IPS-15b (cell line): ENCODE results near the gene CXCL9.
"Not testable (repeated sequence)": the region's sequence is repeated elsewhere in the genome, so short reads cannot be mapped to it uniquely, and the experiment has no call there.

Experiments
- H3K27me3 ChIP-seq: one replicate; pipeline ENCODE4 v1.6.1; 2013; ENCODE audit warnings: low read length; ENCODE audit not compliant: control insufficient read depth, insufficient read depth
- H3K36me3 ChIP-seq: one replicate; pipeline ENCODE4 v1.6.1; 2013; ENCODE audit warnings: low read length; ENCODE audit not compliant: control insufficient read depth, insufficient read depth
- H3K4me1 ChIP-seq: one replicate; pipeline ENCODE4 v1.6.1; 2013; ENCODE audit warnings: mild to moderate bottlenecking, low read length; ENCODE audit not compliant: control insufficient read depth, insufficient read depth
- H3K4me3 ChIP-seq: one replicate; pipeline ENCODE4 v1.5.1; 2013; ENCODE audit warnings: low read depth, low read length
- H3K9ac ChIP-seq: one replicate; pipeline ENCODE4 v1.6.1; 2013; ENCODE audit warnings: low read depth, mild to moderate bottlenecking, low read length
- H3K9me3 ChIP-seq: one replicate; pipeline ENCODE4 v1.6.1; 2013; ENCODE audit warnings: mild to moderate bottlenecking, low read length; ENCODE audit not compliant: control insufficient read depth, insufficient read depth

CXCL9 gene

DNA sequence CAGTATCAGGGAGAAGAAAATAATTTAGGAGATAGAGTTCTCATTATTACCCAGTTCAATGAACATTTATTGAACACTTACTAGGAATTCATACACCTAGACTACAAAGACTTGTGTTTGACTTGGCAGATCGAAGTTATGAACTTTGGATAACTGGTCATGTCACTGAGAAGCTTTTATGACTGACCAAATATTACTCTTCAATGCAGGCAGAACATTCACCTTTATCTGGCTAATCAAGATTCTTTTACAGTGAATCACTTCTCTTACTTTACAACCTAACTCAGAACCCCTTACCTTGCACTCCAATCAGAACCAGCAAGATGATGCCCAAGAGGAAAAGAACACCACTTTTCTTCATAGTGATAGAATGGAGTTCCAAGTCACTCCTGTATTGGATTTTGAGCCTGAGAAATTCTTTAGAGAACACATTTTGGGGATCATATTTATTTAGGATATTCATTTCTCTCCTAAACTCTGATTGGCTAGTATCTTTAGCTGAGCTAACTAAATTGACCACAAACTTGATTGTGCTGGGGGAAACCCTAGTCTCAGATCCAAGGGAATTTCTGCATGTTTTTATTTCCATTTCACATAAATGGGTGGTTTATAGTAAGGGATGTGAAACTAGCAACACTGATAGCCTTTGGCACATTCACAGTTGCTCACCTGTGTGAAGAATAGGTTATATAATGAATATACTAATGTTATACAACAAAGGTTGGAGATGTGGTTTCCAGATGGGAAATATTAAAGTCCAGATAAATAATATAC lies at the start of gene CXCL9:
Gene CXCL9 (minus strand): TSS at position 421 of the 774 bp plus-strand sequence. CDS start 60 bp downstream, at position 361.
- H3K27me3 ChIP-seq = peaks cover 3% of the 10 kb centered on the region
- no peak within 1 kb of the TSS for H3K4me3 ChIP-seq
- H3K4me1 ChIP-seq = peaks cover 10% of the 10 kb centered on the region
- no peaks in the 10 kb centered on the region for H3K36me3 ChIP-seq
- no peaks in the 10 kb centered on the region for H3K9me3 ChIP-seq
- no peak within 1 kb of the TSS for H3K9ac ChIP-seq

DNA sequence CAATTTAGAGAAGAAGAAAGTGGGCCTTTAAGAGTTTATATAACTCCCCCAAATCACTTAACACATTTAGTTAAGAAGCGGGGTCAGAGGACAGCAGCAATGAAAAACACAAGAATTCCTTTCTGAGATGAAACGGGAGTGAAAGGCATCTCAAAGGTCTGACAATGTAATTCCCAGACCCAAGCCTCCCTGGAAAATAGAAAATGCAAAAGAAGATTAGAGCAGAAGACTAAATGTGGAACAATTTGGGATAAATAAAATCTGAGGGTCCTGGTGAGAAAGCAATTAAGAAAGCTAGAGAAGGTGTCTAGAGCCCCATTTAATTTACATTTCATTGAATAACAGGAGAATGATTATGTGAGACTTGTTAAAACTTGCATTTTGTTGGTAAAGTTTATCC lies 48.1 kb upstream of the CXCL9 start:
- Histone ChIP-seq H3K4me1 (peaks cover 20% of the 10 kb centered on the region), H3K27me3 (no peaks in the 10 kb centered on the region), H3K36me3 (no peaks in the 10 kb centered on the region), H3K9me3 (no peaks in the 10 kb centered on the region), H3K4me3 (no peak overlapping the region), H3K9ac (no peak overlapping the region)

DNA sequence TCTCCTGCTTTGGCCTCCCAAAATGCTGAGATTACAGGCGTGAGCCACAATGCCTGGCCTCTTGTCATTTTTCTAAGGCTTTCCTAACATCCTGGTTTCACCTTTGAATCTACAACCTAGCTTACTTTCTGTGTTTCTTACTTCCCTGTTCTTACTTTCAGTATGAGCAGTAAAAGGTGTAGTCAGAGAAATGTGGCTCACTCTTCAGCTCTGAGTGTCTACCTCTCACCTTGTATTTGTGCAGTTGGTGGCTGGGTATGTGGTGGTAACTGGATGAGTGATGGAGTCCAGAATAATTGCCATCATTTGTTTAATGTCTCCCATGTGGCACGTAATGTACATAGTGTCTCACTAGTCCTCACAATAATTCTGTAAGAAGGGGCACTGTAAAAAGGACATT lies 47.7 kb upstream of the CXCL9 start:
- Histone ChIP-seq H3K4me1 (peaks cover 20% of the 10 kb centered on the region), H3K9me3 (no peaks in the 10 kb centered on the region), H3K9ac (no peak overlapping the region), H3K27me3 (no peaks in the 10 kb centered on the region), H3K4me3 (no peak overlapping the region), H3K36me3 (no peaks in the 10 kb centered on the region)

DNA sequence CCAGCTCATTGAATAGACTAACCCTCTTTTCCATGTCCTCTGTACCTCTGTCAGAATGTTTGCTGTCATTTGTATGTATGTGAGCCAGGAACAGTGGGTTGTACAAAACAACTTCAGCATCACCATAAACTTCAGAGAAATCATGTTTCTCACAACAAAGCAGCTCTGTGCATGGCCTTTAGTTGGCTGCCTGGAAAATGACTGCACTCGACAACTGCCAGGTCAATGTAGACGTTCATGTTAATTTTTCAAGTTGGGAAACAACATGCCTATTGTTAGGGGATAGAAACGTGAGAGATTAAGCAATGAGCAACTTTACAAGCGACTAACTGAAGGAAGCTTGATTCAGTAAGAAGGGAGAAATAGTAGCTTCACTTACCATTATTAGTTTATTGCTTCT lies 46.4 kb upstream of the CXCL9 start:
- Histone ChIP-seq H3K27me3 (no peaks in the 10 kb centered on the region), H3K4me1 (peaks cover 20% of the 10 kb centered on the region), H3K9ac (no peak overlapping the region), H3K9me3 (no peaks in the 10 kb centered on the region), H3K4me3 (no peak overlapping the region), H3K36me3 (no peaks in the 10 kb centered on the region)

DNA sequence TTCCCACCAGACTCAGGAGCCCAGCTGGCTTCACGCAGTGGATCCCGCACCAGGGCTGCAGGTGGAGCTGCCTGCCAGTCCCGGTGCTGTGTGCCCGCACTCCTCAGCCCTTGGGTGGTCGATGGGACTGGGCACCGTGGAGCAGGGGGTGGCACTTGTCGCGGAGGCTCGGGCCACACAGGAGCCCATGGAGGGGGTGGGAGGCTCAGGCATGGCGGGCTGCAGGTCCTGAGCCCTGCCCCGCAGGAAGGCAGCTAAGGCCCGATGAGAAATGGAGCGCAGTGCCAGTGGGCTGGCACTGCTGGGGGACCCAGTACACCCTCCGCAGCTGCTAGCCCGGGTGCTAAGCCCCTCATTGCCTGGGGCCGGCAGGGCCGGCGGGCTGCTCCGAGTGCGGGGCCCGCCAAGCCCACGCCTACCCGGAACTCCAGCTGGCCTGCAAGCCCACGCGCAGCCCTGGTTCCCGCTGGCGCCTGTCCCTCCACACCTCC lies 43.3 kb upstream of the CXCL9 start:
- H3K9ac ChIP-seq = not testable (repeated sequence)

DNA sequence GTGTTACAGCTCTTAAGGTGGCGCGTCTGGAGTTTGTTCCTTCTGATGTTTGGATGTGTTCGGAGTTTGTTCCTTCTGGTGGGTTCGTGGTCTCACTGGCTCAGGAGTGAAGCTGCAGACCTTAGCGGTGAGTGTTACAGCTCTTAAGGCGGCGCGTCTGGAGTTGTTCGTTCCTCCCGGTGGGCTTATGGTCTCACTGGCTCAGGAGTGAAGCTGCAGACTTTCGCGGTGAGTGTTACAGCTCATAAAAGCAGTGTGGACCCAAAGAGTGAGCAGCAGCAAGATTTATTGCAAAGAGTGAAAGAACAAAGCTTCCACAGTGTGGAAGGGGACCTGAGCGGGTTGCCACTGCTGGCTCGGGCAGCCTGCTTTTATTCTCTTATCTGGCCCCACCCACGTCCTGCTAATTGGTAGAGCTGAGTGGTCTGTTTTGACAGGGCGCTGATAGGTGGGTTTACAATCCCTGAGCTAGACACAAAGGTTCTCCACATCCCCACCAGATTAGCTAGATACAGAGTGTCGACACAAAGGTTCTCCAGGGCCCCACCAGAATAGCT lies 42.6 kb upstream of the CXCL9 start:
- not testable (repeated sequence) for H3K27me3 ChIP-seq, H3K9me3 ChIP-seq, H3K9ac ChIP-seq, H3K36me3 ChIP-seq, H3K4me1 ChIP-seq
- peak overlapping the region; percentile 8 for H3K4me3 ChIP-seq

More for the DNA sequence above, 43.3 kb upstream of the CXCL9 start:
- H3K36me3 ChIP-seq, H3K4me1 ChIP-seq, H3K9me3 ChIP-seq, H3K27me3 ChIP-seq, H3K4me3 ChIP-seq: not testable (repeated sequence)

DNA sequence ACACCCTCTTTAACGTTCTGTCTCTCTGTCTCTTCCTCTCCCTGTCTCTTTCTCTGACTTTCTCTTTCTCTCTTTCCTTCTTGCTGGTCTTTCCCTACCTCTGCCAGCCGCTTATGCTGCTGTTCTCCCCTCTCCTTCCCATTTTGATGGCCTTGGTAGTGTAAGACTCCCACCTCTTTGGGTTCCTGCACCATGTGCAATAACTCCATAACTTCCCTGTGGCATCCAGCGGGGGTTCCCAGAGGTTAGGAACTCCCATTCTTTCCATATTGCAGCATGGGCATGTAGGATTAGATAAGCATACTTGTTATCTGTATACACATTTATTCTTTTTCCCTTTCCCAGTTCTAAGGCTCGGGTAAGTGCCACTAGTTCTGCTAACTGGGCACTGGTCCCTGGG lies 37.4 kb upstream of the CXCL9 start:
- H3K9me3 ChIP-seq, H3K36me3 ChIP-seq, H3K4me3 ChIP-seq, H3K9ac ChIP-seq, H3K4me1 ChIP-seq, H3K27me3 ChIP-seq: not testable (repeated sequence)

DNA sequence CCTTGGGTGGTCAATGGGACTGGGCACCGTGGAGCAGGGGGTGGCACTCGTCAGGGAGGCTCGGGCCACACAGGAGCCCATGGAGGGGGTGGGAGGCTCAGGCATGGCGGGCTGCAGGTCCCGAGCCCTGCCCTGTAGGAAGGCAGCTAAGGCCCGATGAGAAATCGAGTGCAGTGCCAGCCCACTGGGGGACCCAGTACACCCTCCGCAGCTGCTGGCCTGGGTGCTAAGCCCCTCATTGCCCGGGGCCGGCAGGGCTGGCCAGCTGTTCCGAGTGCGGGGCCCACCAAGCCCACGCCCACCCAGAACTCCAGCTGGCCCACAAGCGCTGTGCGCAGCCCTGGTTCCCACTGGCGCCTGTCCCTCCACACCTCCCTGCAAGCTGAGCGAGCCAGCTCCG lies 36.0 kb upstream of the CXCL9 start:
- not testable (repeated sequence) for H3K27me3 ChIP-seq, H3K36me3 ChIP-seq, H3K9me3 ChIP-seq, H3K4me1 ChIP-seq, H3K4me3 ChIP-seq, H3K9ac ChIP-seq

DNA sequence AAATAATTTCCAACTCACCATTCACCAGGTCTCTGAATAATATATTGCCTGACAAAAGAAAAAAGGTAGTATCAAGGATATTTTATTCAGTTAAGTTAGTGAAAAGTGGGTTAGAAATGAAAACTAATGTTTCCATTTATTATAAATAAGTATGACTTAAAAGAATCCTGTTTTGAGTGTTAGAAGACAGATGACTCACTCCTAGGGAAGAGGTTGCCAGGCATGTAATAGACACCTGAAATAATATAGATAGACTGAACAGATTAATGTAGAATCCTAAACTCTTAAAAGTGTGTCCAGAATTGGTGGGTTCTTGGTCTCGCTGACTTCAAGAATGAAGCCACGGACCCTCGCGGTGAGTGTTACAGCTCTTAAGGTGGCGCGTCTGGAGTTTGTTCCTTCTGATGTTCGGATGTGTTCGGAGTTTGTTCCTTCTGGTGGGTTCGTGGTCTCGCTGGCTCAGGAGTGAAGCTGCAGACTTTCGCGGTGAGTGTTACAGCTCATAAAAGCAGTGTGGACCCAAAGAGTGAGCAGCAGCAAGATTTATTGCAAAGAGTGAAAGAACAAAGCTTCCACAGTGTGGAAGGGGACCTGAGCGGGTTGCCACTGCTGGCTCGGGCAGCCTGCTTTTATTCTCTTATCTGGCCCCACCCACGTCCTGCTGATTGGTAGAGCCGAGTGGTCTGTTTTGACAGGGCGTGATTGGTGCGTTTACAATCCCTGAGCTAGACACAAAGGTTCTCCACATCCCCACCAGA lies 35.1 kb upstream of the CXCL9 start:
- H3K9me3 ChIP-seq, H3K36me3 ChIP-seq, H3K27me3 ChIP-seq, H3K9ac ChIP-seq, H3K4me3 ChIP-seq, H3K4me1 ChIP-seq: not testable (repeated sequence)

DNA sequence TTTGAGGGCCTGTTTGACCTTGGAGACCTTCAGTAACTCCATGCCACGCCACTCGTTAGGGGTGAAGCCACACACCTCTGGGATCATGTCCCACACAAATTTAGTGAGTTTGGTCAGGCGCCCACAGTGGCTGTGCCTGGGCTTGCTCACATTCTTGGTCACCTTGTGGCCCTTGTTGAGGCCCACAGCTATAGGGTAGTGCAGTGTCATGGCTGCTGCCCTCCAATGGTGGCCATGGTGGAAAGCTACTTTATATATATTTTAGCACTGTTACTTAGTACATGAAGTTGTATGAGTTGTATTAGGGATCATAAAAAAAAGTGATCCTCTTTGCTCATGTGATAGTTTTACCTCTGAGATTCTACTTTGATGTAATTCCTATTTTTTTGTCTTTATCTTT lies 29.5 kb upstream of the CXCL9 start:
- H3K27me3 ChIP-seq = no peaks in the 10 kb centered on the region
- no peak overlapping the region for H3K4me3 ChIP-seq
- H3K9me3 ChIP-seq = no peaks in the 10 kb centered on the region
- H3K4me1 ChIP-seq = no peaks in the 10 kb centered on the region
- no peaks in the 10 kb centered on the region for H3K36me3 ChIP-seq
- no peak overlapping the region for H3K9ac ChIP-seq

DNA sequence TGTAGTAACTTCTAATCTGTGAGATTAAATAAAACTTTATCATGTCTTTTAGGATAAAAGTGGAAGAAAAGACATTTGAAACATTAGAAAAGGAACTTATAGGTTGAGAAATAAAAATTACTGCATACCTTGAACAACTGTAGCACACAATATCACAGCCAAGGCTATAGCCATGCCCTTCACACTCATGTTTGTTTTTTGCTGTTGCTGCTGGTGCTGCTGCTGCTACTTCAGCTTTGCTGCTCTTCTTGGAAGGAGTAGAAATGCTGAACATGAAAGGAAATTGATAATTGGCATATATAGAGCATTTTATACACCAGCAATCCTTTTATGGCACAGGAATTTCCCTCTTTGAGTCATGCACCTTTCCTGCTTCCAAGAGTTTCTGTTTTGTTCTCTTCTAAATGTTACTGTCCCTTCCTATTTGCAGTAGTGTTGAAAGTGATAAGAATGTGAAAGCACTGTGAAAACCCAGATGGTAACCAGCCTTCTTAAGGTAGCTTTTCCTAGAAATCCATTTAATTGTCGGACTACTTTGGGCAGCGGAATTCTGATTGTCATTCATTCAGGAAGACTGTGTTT lies 28.6 kb upstream of the CXCL9 start, which contains the start of gene CXCL11:
Gene CXCL11 (minus strand): TSS at position 272 of the 582 bp plus-strand sequence. CDS start 83 bp downstream, at position 189.
- no peak within 1 kb of the TSS for H3K4me3 ChIP-seq
- H3K36me3 ChIP-seq = no peaks in the 10 kb centered on the region
- H3K9me3 ChIP-seq = no peaks in the 10 kb centered on the region
- no peaks in the 10 kb centered on the region for H3K4me1 ChIP-seq
- no peak within 1 kb of the TSS for H3K9ac ChIP-seq
- H3K27me3 ChIP-seq = no peaks in the 10 kb centered on the region
